GM12875 (cell line): ENCODE data around the gene MTHFD1L.
"Not testable (repeated sequence)": the region's sequence is repeated elsewhere in the genome, so short reads cannot be mapped to it uniquely, and the experiment has no call there.

Experiments used
- H3K4me3 ChIP-seq: one replicate; pipeline ENCODE4 v1.5.1; 2011; ENCODE audit warnings: low read depth, low read length, control low read depth
- CTCF ChIP-seq: IDR thresholded peaks from 2 replicates; pipeline ENCODE4 v1.5.1; 2011; ENCODE audit warnings: low read depth, mild to moderate bottlenecking, control low read depth, inconsistent platforms, low read length, moderate library complexity, borderline replicate concordance; ENCODE audit not compliant: insufficient read depth

The MTHFD1L gene

GRCh38 chr6:151075527-151075926 is 210.0 kb downstream of the MTHFD1L start:
- H3K4me3 ChIP-seq = no peak overlapping the region
- no peak for TF ChIP-seq CTCF

- H3K4me3 ChIP-seq = no peak overlapping the region
- no peak for TF ChIP-seq CTCF
These were observed 210.5 kb downstream of the MTHFD1L start for GRCh38 chr6:151075930-151076555.

- TF ChIP-seq CTCF = no peak
- no peak overlapping the region for H3K4me3 ChIP-seq
These were observed 213.2 kb downstream of the MTHFD1L start for GRCh38 chr6:151078655-151079054.

GRCh38 chr6:151081656-151082055 is 216.2 kb downstream of the MTHFD1L start:
- TF ChIP-seq CTCF = no peak
- H3K4me3 ChIP-seq = no peak overlapping the region

GRCh38 chr6:151082079-151082478 is 216.6 kb downstream of the MTHFD1L start:
- TF ChIP-seq CTCF = no peak
- no peak overlapping the region for H3K4me3 ChIP-seq

- TF ChIP-seq CTCF = no peak
- no peak overlapping the region for H3K4me3 ChIP-seq
These were observed 218.8 kb downstream of the MTHFD1L start for GRCh38 chr6:151084275-151084674.

GRCh38 chr6:151087055-151087454 is 221.6 kb downstream of the MTHFD1L start:
- not testable (repeated sequence) for H3K4me3 ChIP-seq
